KBM-7 (cell line): Measurements from ENCODE around the gene PRKN.
"Not testable (repeated sequence)": the region's sequence is repeated elsewhere in the genome, so short reads cannot be mapped to it uniquely, and the experiment has no call there.

ENCODE experiments used
- DNase-seq: peaks from one replicate; pipeline ENCODE4 v3.0.0-alpha.2; 2015
- in situ Hi-C: fragments of 300-500 bp; cut with MboI; formaldehyde crosslinking; loops from 2 replicates; pipeline ENCODE4 v1.14.3; 2020; ENCODE audit warnings: low sequenced_read_pairs, low pct_unique_long_range_greater_than_20kb, mixed read lengths

The PRKN gene

GRCh38 chr6:161838306-161839035 lies 889.1 kb downstream of the PRKN start:
- in situ Hi-C loops, result no loop called here
- no peak for DNase-seq

GRCh38 chr6:161837854-161838253 lies 889.7 kb downstream of the PRKN start:
- DNase-seq, result no peak
- in situ Hi-C loops, result no loop called here

DNA sequence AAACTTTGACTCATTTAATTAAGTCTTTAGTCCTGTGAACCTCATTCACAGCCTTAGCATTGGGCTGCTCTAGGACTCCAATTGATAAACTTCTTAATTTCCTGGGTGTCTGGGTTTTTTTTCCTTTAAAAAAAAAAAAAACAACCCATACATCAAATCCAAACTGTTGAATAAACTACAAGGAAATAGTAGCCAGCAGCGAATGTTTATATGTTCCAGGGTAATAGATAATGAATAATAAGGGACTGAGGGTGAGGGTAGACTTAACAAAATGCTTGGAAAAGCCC lies 890.2 kb downstream of the PRKN start:
- in situ Hi-C loops, result no loop called here
- no peak for DNase-seq

DNA sequence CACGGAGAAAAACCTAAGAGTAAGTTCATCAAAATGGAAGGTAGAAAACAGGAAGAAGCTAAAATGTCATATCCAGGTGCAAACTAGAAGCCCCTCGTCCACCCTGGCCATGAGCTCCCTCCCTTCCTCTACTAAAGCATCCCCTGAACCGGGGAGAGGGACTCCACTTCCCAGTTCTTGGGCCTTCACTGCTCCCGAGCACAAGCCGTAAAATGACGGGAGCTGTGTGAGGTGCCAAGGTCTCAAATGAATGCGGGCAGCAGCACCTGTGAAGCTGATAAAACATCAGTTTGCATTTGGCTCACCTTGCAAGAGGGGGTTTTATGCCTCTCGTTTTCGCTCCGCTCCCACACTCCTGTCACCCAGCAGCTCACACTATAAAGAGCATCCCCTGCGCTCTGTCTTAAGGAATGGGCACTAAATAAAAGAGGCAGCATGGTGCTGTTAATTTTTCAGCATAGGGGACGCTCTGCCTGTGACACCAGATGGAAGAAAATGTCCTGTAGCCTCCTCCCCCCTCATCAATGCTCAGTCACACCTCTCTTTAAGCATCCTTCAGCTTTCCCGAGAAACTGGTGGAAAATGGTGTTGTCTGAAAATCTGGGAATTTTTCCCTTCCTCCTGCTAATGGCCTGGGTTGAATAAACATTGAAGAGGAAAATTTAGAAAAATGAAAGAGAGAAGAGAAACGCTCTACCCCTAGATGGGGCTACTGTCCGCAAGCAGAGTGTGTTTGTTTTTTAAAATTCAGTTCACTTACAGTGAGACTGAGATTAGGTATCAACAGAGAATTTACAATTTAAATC lies 890.7 kb downstream of the PRKN start:
- in situ Hi-C loops, result no loop called here
- DNase-seq, result no peak

DNA sequence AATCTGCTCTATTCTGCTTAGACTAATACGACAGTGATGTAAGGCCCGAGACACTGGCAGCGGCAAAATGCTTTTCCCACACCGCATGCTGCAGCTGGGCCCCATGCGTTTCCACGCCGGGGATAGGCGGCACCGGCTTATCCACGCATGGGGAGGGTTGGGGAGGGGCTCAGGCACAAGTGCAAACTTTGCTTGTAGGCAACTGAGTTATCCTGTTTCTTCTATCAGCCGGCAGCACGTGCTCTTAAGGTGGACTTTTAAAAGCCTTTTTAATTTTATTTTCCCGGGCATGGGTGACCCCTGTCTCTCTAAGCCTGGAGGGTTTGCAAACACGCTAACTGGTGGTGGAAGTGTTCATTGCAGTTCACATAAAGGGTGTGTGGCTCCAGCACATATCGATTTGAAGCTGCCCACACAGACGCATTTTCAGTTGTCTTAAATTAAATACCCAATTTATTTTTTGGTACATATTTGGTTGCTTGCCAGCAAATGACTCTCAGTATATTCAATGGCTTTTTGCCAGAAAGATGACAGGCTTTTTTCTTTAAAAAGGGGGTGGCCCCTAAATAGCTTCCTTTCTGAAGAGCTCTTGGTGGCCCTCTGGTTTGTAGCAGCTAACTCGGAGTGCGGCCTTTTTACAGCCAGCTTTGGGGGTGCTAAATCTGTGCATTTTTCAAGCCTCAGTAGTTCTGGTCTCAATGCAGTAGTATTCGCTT lies 891.9 kb downstream of the PRKN start:
- DNase-seq, result no peak
- in situ Hi-C loops, result no loop called here

- no peak for DNase-seq
- in situ Hi-C loops, result no loop called here
These were observed 893.1 kb downstream of the PRKN start for GRCh38 chr6:161834426-161834825.

DNA sequence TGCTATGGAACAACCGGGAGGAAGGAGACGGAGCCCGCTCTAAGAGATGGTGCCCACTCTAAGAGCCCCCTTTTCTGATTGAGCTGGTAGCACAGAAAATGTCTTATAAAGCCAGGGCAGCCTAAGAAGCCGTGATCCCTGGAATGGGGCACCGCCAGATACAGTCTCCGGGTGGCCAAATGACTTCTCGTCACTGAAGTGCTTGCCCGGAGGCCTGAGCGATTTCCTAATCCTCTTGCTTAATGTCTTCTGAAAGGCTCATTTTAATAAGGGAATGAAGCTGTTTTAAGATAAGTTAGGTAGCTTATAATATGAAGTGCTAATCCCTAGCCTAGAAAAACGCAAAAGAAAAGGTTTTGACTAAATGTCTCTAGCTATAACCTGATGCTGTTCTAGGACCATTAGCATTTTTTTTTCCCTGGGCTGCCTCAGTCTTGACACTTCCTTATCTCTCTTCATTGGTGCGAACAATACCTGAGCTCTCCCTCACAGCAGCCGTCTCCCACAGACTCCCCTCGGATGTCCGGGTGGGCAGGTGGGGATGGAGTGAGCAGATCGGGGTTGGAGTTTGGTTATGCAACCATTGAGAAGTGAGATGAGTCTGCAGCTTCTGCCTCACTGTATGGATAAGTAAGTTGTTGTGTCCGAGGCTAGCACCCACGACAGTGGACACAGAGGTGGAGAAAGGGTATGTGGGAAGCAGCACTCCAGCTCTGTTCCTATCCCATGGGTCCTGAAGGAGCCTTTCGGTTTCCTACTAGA lies 894.3 kb downstream of the PRKN start:
- in situ Hi-C loops, result no loop called here
- DNase-seq, result no peak

- in situ Hi-C loops, result no loop called here
- DNase-seq, result no peak
These were observed 894.9 kb downstream of the PRKN start for GRCh38 chr6:161832622-161833021.

- in situ Hi-C loops, result no loop called here
- DNase-seq, result no peak
These were observed 896.5 kb downstream of the PRKN start for GRCh38 chr6:161830866-161831616.

DNA sequence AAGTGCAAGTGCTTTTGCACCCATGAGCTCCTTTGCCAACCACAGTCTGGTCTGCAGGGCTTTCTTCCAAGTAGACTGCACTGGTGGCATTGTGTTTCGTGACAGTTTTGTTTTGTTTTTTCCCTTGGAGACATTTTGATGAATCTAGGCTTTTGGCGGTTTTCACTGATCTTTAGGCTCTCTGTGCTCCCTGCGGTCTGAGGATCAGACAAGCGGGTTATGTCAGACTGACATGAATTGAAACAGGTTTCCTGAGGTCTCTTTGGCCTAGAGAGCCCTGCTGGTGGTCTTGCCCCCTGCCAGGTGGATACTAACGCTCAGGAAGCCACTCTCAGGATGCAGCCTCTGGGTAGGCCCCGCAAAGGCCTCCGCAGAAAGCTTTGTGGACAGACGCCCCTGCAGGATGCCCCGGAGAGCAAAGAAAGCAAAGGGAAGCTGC lies 898.3 kb downstream of the PRKN start:
- in situ Hi-C loops, result no loop called here
- no peak for DNase-seq

DNA sequence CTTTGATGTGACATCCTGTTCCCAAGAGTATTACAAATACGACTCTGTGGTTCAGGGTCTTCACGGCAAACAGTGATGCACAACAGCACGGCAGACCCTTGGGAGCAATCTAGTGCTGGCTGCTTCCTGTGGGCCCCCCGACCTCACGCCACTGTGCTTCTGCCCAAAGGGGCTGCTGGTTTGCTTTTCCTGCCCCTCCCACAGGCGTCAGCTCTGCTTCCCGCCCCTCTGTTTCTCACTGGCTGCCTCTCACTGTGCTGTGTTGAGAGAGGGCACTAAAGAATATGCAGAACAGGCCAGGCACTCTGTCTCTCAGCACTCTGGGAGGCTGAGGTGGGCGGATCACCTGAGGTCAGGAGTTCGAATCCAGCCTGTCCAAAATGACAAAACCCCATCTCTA lies 899.2 kb downstream of the PRKN start:
- no peak for DNase-seq
- in situ Hi-C loops, result no loop called here

GRCh38 chr6:161826512-161826911 lies 901.1 kb downstream of the PRKN start:
- in situ Hi-C loops, result no loop called here

GRCh38 chr6:161822204-161822603 lies 905.4 kb downstream of the PRKN start:
- in situ Hi-C loops, DNase-seq: not testable (repeated sequence)

More at GRCh38 chr6:161826512-161826911, 901.1 kb downstream of the PRKN start:
- no peak for DNase-seq

DNA sequence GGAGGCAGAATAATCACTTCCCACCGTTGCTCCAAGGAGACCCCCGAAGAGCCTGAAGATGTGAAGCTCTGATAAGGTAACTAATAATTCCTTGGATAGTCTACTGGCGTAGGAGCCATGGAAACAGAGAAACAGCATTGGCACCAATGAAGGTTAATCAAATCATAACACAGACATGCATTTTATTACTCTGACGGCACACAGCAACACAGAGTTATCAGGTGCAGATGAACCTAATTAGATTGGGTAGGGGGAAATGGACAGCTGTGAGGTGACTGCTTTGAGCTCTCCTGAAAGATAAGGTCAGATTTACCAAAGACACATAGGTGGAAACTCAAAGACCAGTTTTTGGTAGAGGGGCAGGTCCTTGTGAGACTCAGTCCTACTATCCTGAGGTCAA lies 909.7 kb downstream of the PRKN start:
- DNase-seq, result no peak
- in situ Hi-C loops, result no loop called here

DNA sequence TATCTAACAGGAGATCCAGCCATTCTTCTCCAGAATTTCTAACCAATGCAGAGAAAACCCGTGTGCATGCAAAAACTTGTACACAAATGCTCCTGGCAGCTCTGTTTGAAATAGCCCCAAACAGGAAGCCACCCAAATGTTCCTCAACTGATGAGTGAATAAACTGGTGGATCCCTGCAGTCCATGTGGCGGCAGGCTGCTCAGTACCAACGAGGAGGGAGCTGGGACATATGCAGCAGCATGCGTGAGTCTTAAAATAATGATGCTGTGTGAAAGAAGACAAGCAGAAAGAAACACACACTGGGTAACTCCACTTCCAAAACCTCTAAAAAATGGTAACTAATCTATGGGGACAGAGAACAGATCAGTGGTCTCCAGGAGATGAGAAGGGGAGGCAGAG lies 911.6 kb downstream of the PRKN start:
- no peak for DNase-seq
- in situ Hi-C loops, result no loop called here

DNA sequence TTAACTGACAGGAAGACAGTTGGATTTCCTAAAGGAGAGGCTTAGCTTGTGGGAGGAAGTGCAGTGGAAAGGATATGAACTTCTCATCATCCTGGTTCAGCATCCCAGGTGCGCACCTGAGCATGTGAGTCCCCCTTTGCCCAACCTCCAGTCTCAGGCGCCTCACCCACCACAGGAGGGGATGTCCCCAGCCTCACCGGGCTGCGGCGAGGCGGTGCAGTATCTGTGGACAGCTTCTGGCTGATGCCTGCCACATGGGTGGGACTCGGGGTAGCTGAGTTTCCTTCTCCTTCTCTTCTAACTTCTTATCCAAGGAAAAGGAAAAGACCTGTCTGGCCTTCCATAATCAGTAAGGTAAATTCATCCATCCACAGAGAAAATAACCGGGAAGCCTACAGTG lies 914.4 kb downstream of the PRKN start:
- DNase-seq, result no peak
- in situ Hi-C loops, result no loop called here

DNA sequence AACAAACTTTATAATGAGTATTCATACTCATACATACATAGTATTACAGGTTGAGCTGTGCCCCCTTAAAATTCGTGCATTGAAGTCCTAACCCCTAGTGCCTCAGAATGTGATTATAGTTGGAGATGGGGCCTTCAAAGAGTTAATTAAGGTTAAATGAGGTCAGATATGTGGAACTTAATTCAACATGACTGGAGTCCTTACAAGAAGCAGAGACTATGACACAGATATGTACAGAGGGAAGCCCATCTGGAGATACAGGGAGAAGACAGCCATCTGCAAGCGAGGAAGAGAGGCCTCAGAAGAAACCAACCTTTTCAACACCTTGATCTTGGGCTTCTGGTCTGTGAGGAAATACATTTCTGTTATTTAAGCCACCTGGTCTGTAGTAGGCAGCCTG lies 917.6 kb downstream of the PRKN start:
- in situ Hi-C loops, result no loop called here
- no peak for DNase-seq

DNA sequence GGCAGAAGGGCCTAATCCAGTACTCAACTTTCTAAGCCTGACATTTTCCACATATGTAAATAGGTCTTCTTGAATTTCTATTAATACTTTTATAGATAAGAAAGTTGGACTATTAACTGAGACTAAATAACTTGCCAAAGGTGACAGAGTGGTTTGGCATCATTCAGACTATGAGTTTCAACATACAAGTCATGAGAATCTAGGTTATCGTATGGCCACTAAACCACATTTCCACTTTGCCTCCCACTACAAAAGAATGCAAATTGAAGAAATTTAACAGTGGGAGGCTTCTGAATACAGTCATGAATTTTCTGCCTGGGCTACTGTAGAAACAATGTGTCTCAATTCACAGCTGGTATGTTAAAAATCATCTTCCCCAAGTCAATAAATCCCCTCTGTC lies 922.7 kb downstream of the PRKN start:
- in situ Hi-C loops, result no loop called here
- DNase-seq, result no peak

- no peak for DNase-seq
- in situ Hi-C loops, result no loop called here
These were observed 924.4 kb downstream of the PRKN start for GRCh38 chr6:161803131-161803530.
